Activated gamma-delta T cell treated with anti-CD3 and anti-CD28 coated beads, Interleukin-2, amount 50 U/mL, for 16 hours (primary cell): ENCODE data around the gene LSM7.

ENCODE experiments used
- DNase-seq: peaks from one replicate; pipeline ENCODE4 v3.0.0-alpha.2; 2020; ENCODE audit warnings: low read depth

Gene LSM7

GRCh38 chr19:2323707-2324106 lies 4.7 kb downstream of the LSM7 start:
- no peak for DNase-seq

- DNase-seq = no peak
Observed at GRCh38 chr19:2321565-2322283, 6.7 kb downstream of the LSM7 start.

GRCh38 chr19:2320939-2321338 lies 7.4 kb downstream of the LSM7 start:
- DNase-seq = no peak

GRCh38 chr19:2320049-2320448 lies 8.3 kb downstream of the LSM7 start:
- no peak for DNase-seq

- DNase-seq = no peak
Observed at GRCh38 chr19:2319551-2319950, 8.8 kb downstream of the LSM7 start.

- no peak for DNase-seq
Observed at GRCh38 chr19:2318923-2319322, 9.5 kb downstream of the LSM7 start.

- no peak for DNase-seq
Observed at GRCh38 chr19:2317756-2318155, 10.6 kb downstream of the LSM7 start.

- DNase-seq = no peak
Observed at GRCh38 chr19:2317300-2317699, 11.1 kb downstream of the LSM7 start.

- no peak for DNase-seq
Observed at GRCh38 chr19:2315818-2316353, 12.5 kb downstream of the LSM7 start.

- DNase-seq = no peak
Observed at GRCh38 chr19:2315121-2315817, 13.1 kb downstream of the LSM7 start.

GRCh38 chr19:2312820-2313501 lies 15.4 kb downstream of the LSM7 start:
- DNase-seq = no peak

- no peak for DNase-seq
Observed at GRCh38 chr19:2311093-2311492, 17.3 kb downstream of the LSM7 start.

- DNase-seq = no peak
Observed at GRCh38 chr19:2309734-2310362, 18.5 kb downstream of the LSM7 start.

- no peak for DNase-seq
Observed at GRCh38 chr19:2308114-2308556, 20.3 kb downstream of the LSM7 start, which contains the start of gene LINGO3. TSS of gene LINGO3 (minus strand) at chr19:2308154. CDS start at chr19:2291776, 16,378 bp downstream.

GRCh38 chr19:2307518-2308012 lies 20.8 kb downstream of the LSM7 start:
- DNase-seq = no peak

- no peak for DNase-seq
Observed at GRCh38 chr19:2306971-2307370, 21.4 kb downstream of the LSM7 start.

GRCh38 chr19:2306281-2306806 lies 22.0 kb downstream of the LSM7 start:
- DNase-seq = no peak

- DNase-seq = no peak
Observed at GRCh38 chr19:2305452-2306280, 22.7 kb downstream of the LSM7 start.

- DNase-seq = no peak
Observed at GRCh38 chr19:2303211-2303798, 25.1 kb downstream of the LSM7 start.
